ENCODE data around the gene SOCS4.

SOCS4 gene

GRCh38 chr14:55088356-55088755 is 61.3 kb downstream of the SOCS4 start:
- no peak for DNase-seq (ENCODE audit: low read depth)

- DNase-seq (ENCODE audit: low read depth) = no peak
These were observed 65.3 kb downstream of the SOCS4 start for GRCh38 chr14:55092341-55092740.

- DNase-seq (ENCODE audit: low read depth) = no peak
These were observed 67.5 kb downstream of the SOCS4 start for GRCh38 chr14:55094292-55095157.

GRCh38 chr14:55097881-55098560 is 71.0 kb downstream of the SOCS4 start:
- DNase-seq (ENCODE audit: low read depth) = peak; percentile 11

- no peak for DNase-seq (ENCODE audit: low read depth)
These were observed 71.5 kb downstream of the SOCS4 start for GRCh38 chr14:55098561-55098898.
